GM13976 (cell line): Measurements from ENCODE around the gene SLC22A31.

ENCODE experiments used
- DNase-seq: peaks from one replicate; pipeline ENCODE4 v3.0.0; 2012; ENCODE audit warnings: low spot score
- CTCF ChIP-seq: IDR thresholded peaks from 2 replicates; pipeline ENCODE4 v1.5.1; 2012; ENCODE audit warnings: borderline replicate concordance, mild to moderate bottlenecking; ENCODE audit not compliant: insufficient read depth; ENCODE audit errors: extremely low read depth, missing control alignments, control extremely low read depth
- in situ Hi-C: fragments of 300-500 bp; cut with MboI; formaldehyde crosslinking; loops from one replicate; pipeline ENCODE4 v1.12.0; 2022; ENCODE audit warnings: low sequenced_read_pairs, mixed read lengths, inconsistent platforms; ENCODE audit not compliant: unreplicated experiment

The SLC22A31 gene

GRCh38 chr16:89183463-89183862 is 16.9 kb downstream of the SLC22A31 start:
- in situ Hi-C loops, result no loop called here

GRCh38 chr16:89179656-89180315 is 20.6 kb downstream of the SLC22A31 start:
- in situ Hi-C loops, result no loop called here
- TF ChIP-seq CTCF, result no peak
- DNase-seq, result no peak

More at GRCh38 chr16:89183463-89183862, 16.9 kb downstream of the SLC22A31 start:
- no peak for TF ChIP-seq CTCF
- DNase-seq, result no peak

GRCh38 chr16:89179148-89179484 is 21.2 kb downstream of the SLC22A31 start:
- no peak for DNase-seq
- TF ChIP-seq CTCF, result no peak
- in situ Hi-C loops, result no loop called here

GRCh38 chr16:89178453-89179147 is 21.7 kb downstream of the SLC22A31 start:
- no peak for DNase-seq
- TF ChIP-seq CTCF, result no peak
- in situ Hi-C loops, result no loop called here

- no peak for TF ChIP-seq CTCF
- no peak for DNase-seq
- in situ Hi-C loops, result no loop called here
Measured at GRCh38 chr16:89177501-89177900, 22.8 kb downstream of the SLC22A31 start.

- DNase-seq, result no peak
- TF ChIP-seq CTCF, result no peak
- in situ Hi-C loops, result no loop called here
Measured at GRCh38 chr16:89176717-89177116, 23.6 kb downstream of the SLC22A31 start.
